Fibroblast of skin of right quadriceps (primary cell): ENCODE results near the gene SSX2IP.

Source experiments
- DNase-seq: peaks from one replicate; pipeline ENCODE4 v3.0.0-alpha.2; 2013

Gene SSX2IP

DNA sequence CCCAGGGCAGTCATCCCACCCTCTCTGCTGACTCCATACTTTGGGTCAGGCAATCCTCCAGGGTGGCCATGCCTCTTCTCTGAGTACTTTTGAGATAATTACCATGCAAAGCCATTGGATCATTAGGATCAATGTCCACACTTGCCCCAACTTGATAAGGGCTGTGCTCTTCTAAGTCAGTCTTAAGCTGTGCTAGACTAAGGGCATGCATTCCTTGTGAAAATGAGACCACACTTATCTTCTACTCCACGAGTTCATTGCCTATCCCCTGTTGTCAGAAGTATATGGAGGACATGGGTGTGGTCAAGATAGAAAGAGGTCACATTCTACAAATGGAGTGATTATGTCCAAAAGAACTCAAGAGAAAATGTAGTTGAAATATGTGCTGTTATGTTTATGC is 18.9 kb upstream of the SSX2IP start:
- no peak for DNase-seq

DNA sequence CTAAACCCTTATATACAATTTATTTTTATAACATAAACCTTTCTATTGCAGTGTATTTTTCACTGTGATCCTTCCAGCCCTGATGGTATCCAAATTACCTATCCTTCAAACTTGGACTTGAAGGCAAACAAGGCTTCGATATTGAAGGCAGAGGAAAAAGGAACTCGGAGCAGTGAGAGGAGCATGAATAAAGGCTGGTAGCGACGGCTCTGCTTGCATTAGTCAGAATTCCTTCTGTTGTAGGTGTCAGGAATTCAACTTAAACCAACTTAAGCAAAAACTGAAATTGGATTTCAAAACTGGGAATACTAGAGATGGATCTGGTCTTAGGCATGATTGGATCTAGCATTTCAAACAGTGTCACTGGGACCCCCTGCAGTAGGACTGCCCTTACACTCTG is 17.8 kb upstream of the SSX2IP start:
- DNase-seq = peak; percentile 41

DNA sequence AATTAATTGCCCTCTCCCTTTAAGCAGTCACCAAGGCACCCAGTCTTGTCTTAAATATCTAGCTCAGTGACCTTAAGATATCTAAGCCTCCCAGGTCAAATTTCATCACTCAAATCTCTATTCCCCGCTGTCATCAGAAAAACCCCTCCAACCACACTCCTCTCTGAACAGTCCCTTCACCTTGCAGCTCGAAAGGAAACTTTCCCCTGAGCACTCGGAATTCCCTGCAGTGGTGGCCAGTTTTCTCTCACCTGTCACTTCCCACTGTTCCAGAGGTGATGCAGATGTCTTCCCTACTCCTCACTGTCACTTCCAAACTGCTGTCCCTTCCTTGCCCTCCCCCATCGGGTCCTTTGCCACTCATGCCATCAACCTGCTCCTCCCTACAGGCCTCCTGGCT is 15.3 kb upstream of the SSX2IP start:
- DNase-seq = no peak

DNA sequence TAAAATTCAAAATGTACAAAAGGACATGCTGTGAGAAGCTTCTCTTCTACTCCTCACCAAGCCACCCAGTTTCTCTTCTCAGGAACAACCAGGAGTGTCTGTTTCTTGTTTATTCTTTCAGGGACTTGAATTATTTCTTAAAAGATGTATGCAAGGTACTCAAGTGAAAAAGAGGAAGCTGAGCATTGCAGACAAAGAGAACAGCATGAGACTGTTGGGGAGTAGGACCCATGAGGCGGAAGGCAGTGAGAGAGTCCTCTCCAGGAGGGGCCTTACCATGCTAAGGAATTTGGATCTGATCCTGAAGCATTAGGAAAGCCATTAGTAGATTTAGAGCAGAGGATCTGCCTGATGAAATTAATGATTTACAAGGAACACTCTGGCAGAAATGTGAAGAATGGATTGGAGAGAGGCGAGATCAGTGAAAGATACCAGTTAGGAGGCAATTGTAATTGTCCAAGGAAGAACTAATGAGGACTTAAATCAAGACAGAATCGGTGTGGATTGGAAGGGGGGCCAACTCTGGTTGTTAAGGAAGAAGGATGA is 14.7 kb upstream of the SSX2IP start:
- no peak for DNase-seq

DNA sequence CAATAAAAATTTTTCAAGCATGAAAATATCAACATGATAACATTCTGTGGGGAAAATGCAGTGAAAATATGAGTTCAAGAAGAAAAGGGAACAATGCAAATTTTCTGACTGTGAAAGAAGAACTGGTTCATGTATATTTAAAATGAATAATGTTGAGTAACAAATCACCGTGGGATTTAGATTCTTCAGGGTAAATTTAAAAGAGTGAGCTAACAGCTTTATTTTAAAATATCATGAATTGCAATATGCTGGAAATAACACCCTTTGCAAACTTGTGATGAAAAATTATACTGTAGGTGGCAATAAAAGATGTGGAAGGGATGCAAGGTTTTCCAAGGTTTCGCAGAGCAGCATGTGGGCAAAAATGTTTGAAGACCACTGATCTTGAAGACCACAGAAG is 13.2 kb upstream of the SSX2IP start:
- DNase-seq = no peak

DNA sequence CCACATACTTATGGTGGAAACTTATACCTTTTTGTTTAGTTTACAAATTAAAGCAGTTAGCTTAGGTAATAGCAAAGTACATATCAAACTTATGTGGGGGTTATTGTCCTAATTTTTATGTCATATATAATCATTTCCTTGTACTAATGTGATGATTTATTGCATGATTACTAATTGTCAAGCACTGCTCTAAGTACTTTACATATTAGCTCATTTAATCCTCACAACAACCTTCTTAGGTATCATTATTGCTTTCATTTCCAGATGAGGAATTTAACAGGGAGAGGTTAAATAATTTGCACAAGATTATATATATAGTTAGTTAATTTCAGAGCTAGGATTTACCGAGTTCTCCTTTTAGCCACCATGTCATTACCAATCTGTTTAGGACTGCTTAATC is 11.9 kb upstream of the SSX2IP start:
- DNase-seq = no peak

DNA sequence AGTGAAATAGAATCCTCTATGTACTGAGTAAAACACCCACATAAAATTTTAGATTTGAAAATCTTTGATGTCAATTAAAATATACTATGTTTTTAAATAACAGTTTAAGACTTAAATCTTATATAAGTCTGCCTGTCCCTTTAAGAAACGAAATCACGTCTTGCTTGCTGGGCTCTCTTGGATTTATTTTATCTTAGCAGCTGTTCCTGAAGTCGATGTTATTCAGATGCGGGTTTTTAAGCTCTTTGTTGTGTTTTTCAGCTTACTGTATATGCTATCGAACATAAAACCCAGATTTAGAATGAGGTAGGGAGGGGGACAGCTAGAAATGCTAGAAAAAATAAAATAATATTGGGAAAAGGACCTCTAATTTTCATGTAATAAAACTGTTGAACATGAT is 11.1 kb upstream of the SSX2IP start:
- DNase-seq = no peak

DNA sequence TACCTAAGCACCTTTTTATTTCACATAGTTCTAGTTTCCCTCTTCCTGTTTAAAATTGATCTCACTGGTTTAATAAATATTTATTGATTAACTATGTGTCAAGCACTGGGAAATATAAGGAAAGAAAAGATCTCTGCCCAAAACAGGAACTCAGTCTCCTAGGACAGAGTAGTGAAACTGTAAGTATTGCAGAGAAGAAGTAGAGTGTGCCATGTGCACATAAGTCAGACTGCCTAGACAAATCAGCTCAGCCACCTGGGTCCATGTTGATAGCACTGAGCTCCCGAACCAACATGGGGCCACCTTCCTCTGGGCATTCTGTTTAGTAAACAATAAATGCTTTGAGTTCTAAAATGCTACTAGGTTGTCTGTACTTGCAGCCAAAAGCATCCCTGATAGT is 9.8 kb upstream of the SSX2IP start:
- DNase-seq = no peak

DNA sequence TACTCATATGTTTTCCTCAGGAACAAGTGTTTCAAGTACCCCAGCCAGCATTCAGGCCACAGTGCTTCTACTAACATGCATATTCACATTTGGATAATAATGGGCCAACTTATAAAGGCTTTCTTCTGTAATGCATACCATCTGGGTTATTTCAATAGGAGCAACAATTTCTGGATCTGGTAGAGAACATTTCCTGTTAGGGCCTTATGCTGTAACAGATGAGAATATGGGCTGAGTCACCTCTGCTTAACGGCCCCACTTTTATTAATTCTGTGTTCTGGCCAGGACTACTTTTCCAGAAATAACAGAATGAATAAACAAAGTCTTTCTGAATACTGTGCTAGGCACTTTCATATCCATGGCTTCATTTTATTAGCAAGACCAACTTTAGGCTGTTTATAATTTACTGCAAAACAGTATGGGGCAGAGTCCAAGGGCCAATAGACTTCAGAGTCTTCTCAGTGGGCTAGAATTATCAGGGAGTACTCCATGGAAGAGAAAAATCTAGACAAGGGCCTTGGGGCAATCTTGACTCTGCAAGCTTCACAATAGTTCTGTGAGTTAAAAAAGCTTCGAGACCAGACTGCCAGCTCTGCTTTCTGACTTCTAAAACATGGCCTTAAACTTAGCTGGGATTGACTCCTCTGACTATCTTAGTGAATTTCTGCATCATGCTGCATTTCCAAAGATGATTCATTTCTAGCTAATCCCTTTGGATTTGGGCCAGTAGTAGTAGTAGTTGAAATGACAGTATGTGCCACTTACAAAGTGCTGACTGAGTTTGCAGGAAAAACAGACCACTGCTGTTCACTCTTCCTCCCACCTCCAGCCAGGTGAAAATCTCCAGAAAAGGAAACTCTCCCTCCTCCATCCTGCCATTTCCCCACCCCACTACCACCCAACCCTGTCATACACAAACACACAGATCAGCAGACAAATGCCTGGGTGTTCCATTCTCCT is 8.2 kb upstream of the SSX2IP start:
- peak; percentile 94 for DNase-seq

DNA sequence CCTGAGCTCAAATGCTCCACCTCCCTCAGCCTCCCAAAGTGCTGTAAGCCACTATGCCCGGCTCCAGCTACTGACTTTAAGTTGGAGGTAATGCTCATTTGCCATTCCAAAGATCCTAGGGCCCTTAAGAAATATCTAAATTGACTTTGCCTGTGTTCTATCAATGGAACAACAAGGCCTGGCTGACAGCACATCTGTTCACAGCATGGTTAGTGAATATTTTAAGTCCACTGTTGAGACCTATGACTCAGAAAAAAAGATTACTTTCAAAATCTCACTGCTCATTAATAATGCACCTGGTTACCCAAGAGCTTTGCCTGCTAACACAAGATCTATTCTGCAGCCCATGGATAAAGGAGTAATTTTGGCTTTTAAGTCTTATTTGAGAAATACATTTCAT is 3.5 kb upstream of the SSX2IP start:
- no peak for DNase-seq

DNA sequence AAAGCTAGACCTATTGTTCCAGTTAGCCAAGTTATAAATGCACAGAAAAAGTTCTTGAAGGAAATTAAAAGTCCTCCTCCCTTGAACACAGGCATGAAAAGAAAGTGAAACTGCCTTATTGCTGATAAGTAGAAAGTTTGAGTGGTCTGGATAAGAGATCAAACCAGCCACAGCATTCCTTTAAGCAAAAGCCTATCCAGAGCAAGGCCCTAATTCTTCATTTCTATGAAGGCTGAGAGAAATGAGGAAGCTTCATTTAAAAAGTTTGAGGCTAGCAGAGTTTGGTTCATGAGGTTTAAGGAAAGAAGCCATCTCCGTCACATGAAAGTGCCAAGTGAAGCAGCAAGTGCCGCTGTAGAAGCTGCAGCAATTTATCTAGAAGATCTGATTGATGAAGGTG is 2.7 kb upstream of the SSX2IP start:
- DNase-seq = no peak

DNA sequence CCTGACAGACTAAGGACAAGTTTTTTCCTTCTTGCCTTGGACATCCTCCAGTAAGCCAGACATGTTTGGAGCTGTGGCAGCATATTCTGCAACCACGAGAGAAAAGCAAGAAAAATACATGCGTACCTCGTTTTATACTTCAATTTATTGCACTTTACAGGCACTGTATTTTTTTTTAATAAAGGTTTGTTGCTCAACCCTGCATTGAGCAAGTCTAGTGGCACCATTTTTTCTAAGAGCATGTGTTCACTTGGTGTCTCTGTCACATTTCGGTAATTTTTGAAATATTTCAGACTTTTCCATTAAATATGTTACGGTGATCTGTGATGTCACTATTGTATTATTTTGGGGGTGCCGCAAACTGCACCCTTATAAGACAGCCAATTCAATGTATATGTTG is 2.1 kb upstream of the SSX2IP start:
- no peak for DNase-seq

DNA sequence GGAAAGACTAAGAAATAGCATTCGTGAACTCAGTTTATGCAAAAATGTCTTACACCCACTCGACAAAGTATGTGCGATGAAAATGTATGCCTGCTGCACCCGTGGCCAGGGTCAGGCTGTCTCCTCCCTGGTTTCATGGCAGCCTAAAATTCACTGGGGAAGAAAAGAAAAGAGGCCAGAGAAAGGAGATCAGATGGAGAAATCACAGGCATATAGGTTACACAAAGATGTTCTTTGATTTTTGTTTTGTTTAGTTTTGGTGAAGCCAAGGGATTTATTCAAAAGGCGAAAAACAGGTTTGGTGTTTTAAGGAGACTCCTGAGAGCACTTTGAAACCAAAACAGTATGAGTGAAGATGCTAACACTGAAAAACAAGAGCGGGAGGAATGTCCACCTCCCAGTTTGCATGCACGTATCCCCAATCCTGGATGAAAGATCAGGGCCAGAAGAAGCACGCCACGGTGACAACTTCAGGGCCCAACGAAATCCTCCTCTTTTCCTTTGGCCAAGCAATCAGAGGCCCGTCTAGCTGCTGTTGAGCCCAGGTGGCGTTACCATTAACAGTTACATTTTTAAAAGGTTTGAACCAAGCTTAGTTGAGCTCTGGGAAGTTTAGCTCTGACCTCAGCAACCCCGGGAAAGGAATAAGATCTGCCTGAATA is 992 bp upstream of the SSX2IP start:
- no peak for DNase-seq

DNA sequence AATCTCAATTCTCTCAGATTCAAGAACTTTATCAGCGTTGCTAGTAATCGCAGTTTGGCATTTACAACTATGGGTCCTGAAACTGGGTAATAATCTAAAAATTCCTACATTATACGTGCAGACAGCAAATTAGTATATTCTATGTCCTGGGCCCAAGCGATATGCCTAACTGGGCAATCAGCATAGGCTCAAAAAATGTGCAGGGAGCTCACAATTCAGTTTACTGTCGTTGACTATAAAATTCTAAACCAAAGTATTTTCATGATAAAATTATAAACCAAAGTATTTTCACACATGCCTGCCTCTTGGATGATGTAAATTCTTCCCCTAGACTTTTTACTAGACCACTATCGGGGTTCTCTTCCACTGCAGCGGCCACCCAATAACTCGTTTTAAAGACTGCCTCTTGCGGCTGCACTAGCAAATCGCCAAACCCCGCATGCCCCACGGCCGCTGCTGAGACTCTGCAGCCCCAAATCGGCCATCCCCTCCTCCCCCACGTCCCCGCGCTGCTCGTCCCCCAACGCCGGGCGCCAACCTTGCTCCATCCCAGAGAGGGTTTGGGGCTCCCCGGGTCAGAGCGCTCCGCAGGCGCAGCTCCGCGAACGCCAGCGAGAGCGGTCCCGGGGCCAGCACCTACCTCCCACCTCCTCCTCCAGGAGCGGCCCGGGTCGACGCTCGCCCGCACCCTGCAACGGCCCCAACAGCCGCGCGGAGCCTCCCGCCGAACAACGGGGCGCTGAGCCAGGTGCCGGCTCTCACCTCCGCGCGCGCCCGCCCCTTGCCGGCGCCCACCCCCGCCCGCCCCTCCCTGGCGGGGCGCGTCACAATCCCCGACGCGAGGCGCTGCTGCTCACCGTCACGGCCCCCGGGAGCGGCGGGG is 506 bp downstream of the SSX2IP start:
- DNase-seq = peak; percentile 33

DNA sequence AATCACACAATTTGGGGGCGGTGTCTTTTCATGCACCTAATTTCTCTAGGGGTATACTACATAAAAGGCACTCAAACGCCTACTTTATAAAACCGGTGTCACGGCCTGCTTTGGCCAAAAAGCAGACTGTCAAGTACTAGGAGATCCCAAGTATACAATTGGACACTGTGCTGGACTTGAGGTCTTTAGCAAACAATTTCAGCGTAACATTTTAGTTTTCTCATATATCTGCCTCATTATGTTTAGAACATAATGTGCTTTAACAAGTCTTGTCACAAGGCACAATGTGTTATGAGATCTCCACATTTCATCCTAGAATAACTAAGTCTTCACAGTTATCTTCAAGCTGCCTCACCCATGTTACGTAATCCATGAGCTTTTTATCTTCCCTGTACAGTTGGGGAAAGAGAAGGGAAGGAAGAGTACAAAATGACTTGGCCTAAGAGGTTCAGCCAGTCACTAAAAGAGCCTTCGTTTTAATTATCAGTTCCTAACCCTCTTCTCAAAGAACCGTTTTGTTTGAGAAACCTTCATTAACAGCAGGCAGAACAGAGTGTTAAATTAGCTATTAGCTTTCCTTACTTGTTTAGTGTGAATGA is 1.7 kb downstream of the SSX2IP start:
- DNase-seq = no peak

DNA sequence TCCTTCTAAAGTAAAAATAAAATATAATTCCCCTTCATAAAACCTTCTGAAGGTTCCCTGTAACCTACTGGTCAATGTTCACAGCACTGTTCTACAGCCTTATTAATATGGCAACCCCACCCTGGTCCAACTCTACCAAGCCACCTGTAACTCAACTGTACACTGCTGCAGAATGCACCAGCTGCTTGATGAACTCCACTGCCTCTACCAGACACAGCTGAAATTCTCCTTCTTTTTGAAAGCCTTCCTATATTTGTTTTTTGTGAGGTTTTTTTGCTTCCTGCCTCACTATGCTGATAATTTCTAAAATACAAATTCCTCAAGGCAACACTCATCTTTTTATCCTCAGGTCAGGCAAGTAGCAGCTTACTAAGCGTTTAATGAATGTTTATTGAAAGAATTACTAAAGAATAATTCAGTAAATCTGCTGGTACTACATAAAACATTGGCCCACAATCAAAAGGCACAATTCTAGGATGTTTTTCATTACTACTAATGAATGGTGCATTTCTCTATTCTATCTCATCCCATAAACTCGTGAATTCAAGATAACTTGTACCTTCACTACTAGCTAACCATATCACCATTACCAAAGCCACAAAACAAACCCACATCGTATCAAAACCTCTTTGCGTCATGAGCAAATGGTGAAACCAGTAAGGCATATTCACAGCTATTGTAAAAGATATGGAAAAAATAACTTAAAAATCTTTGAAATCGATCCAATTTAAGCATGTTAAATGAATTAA is 2.4 kb downstream of the SSX2IP start:
- peak; percentile 58 for DNase-seq

DNA sequence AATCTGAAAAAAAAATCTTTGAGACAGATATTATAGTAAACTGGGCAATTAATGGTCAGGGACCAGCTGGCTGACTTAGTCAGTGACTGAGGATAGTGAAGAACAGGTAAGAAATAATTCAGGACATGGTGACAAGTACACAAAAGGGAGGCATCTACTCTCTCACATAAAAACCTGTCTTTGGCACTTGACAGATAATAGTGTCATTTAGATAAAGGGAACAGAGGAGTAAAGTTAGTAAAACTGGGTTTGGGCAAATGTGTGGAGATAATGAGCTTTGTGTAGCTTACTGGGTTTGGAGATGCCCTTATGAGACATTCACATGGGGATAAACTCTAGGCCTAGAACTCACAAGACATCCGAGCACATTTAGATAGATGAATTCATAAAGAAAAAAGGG is 4.0 kb downstream of the SSX2IP start:
- no peak for DNase-seq

DNA sequence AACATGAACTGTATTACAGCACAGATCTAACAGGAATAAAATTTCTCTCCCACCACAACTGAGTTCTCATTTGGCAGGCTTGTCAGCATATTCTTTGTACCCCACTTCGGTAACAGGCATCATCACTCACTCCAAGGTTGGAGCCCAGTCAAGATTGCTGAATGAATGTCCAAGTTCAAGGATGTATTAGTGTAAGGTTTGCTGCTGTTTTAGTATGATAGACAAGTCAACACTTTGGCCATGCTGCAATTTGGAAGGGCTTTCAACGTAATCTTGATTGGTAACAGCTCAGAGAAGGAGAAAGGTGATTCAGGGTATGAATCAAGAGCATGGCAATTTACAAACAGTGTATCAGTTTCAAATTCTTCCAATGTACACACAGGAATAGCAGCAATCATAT is 6.8 kb downstream of the SSX2IP start:
- DNase-seq = no peak

DNA sequence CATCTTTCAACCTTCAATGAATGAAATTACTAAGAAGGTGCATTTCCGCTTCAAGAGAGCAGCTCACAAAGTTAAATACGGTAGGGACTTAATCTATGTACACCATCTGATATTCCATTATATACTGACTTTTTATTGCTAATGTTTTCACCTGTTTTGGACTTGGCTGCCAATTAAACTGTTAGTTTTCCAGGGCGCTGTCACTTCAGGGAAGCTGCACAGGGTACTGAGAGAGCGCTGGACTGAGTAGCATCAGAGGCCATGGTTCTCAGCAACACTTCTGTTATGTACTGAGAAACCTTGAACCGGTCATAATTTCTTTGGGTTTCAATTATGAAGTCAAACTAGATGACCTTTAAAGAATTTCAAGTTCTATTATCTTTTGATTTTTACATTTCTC is 8.2 kb downstream of the SSX2IP start:
- no peak for DNase-seq

DNA sequence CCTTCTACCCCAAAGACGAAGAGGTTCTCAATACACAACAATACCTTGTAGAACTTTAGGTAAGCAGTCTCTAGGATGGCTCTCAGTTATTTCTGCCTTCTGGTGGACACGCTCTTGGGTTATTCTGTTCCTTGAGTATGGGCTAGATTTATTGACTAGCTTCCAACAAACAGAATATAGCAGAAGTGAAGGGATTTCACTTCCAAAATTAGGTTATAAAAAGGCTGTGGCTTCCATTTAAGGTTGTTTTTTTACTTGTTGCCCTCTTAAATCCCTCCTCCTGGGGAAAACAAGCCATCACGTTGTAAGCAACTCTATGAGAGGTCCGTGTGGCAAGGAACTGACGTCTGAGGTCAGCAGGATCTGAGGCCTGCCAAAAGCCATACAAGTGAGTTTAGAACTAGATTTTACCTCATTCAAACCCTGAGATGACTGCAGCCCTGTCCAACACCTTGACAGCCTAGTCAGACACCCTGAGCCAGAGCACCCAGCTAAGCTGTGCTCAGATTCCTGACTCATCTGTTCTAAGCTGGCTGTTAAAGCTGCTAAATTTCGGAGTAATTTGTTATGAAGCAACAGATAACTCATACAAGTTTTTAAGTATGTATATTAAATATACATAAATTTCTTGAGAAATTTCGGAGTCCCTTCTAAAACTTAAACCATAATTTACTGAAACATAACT is 12.7 kb downstream of the SSX2IP start:
- DNase-seq = no peak

DNA sequence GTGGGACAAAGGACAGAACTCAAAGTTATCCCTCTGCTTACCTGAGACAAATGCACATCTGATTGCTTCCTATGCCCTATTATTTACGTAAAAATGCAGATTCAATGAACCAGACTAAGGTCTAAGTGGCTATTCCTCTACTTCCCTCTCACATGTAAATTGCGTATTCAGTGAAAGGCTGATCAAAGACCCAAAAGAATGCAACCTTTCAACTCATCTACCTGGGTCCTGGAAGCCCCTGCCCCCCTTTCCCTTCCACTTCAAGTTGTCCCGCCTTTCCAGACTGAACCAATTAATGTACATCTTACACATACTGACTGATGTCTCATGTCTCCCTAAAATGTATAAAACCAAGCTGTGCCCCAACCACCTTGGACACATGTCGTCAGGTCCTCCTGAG is 14.6 kb downstream of the SSX2IP start:
- no peak for DNase-seq
